Measurements from ENCODE around the gene FCRL6.
A peak's percentile ranks its signal among the peaks of the same experiment; 100 is the strongest.

The FCRL6 gene

DNA sequence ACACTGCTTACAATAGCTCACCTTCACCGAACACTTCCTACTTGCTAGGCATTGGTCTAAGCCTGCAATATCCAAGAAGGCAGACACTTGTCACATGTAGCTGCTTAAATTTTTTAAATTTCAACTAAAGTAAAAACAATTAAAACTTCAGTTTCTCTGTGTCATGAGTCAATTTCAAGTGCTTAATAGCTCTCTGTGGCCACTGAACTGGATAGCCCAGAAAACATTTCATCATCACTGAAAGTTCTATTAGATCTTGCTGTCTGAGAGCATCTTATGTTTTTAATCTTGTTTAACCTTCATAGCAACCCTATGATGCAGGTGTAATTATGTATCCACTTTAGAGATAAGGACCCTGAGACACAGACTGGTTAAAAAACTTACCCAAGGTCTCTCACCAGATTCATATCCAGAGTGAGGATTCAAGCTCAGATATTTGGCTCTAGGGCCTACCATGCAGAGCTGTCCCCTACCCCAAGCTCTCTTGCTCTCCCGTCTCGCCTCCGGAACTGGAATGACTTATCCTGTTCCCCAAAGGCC is 2.6 kb upstream of the FCRL6 start:
- no peak for DNase-seq (ENCODE audit: low read depth)

DNA sequence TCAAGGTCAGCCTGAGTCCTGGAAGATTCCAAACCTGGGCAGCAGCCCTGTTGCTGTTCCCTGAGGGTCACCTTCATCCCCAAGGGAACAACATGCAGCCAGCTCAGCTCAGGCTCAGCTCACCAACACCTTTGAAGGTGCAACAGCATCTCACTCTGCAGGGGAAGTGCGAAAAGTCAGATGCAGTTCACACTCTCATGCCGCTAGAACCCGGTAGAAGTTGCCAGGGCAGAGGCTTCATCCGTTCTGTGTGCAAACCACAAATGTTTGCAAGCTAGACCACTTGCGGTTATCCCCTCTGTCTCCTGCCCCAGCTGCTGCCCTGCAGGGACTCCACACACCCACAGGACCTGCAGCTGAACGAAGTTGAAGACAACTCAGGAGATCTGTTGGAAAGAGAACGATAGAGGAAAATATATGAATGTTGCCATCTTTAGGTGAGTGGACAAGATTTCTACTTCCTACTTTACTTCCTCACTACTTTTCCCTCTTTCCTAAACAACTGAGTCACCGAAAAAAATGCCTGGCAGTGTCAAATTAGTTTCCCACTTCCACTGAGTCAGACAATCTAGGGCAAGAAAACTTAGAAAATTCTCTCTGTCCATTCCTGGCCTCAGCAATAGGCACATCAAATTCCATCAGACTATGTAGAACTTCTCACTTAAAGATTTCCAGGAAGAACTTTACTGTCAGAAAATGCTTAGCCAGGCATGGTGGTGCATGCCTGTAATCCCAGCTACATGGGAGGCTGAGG is 1.8 kb upstream of the FCRL6 start:
- no peak for DNase-seq (ENCODE audit: low read depth)

DNA sequence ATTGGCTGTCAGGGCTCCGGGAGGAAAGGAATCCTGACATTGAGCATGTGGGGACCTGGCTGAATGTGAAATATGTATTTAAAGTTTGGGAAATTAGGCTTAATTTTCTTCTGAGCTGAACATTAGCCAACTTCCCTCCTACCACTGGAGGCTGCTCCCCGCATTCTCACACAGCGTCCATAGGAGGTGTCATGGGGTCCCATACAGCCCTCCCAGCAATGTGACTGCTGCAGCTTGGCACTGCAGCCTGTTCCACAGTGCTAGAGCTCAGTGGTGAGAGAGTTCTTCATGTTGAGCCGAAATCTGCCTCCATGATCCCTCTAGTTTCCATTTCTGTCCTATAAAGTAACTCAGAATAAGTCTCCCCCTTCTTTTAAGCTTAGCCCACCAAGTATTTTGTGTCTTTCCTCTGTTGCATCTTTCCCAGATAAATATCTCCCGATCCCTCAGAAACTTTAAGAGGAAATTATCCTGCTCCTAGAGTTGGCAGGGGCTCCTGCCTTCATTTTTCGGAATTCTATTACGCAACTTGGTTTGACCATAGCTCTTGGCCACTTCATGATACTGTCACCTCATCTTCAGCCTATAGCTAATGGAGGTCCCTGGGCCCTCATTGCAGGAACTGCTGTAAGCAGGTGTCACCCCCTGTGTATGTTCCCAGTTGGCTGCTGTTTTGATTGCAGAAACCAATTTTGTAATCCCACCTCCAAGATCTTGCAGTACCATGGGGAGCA is 2.0 kb downstream of the FCRL6 start:
- no peak for DNase-seq (ENCODE audit: low read depth)

DNA sequence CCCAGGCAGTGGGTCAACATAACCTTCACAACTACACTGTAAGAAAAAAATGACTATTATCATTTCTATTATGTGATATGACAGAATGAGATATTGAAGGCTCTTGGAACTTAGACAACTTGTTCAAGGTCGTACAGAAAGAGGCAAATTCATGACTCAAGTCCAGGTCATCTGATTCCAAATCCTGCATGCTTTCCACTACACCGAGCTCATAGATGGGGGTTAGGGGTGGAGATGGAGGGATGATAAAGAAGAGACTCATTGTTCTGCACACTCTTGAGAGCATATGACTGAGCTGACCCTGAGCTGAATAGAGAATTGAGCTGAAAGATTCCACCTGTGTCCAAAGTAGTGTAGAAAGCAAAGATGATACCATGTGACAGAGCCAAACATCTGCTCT is 2.8 kb downstream of the FCRL6 start:
- DNase-seq (ENCODE audit: low read depth), result no peak

DNA sequence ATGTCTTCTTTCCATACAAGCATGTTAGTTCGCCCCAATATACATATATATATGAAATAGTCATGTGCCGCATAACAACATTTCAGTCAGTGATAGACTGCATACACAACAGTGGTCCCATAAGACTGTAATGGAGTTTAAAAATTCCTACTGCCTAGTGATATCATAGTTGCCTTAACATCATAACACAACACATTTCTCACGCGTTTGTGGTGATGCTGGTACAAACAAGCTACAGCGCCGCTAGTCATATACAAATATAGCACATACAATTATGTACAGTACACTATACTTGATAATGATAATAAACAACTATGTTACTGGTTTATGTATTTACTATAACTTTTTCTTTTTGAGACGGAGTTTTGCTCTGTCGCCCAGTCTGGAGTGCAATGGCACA is 13.8 kb downstream of the FCRL6 start:
- DNase-seq (ENCODE audit: low read depth), result no peak

DNA sequence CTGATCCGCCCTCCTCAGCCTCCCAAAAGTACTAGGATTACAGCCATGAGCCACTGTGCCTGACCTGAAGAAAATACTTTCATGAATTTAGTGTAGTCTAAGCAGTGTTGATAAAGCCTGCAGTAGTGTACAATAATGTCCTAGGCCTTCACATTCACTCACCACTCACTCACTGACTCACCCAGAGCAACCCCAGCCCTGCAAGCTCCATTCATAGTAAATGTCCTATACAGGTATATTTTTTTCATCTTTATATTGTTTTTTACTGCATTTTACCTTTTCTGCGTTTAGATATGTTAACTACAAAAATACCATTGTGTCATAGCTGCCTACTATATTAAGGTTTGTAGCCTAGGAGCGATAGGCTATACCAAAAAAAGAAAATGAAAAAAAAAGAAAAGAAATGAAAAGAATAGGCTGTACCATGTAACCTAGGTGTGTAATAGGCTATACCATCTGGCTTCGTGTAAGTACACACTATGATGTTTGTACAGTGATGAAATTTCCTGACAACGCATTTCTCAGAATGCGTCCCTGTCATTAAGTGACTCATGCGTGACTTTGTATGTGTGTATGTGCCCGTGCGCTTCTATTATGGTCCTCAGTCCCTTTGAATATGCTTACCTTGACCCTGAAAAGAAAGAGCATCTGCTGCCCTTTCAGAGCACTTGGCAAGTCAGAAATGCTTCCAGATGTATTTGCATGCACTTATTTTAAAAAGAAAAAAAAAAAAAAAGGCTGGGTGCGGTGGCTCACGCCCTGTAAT is 15.3 kb downstream of the FCRL6 start:
- no peak for DNase-seq (ENCODE audit: low read depth)

DNA sequence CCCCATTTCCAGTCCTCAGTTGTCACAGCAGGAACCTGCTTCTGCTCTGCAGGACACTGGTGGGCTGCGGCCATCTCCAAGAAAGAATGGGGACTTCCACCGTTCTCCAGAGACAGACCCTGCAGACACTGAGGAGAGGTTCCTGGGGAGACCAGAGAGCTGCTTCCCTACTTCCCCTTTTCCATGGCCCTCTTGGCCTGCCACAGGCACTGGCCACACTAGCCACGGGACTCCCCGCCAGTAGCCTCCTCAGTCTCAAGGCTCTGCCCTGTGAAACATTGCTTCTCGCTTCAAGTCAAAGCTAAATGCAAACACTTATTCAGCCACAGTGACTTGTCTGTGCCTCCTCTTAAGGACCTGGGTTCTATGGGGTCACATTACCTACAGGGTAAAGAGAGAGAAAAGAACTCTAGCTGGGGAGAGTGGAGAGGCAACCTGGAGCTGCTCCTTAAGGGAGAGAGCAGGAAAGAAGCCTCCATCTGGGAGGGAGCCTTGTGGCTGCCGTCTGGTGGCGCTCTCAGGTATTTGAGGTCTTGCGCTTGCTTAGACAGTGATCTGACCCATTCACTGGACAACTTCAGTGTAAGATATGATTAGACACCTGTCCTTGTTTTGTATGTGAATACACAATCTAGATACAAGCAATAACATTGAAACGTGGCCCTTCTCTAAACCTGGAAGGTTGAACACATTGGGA is 19.2 kb downstream of the FCRL6 start:
- no peak for DNase-seq (ENCODE audit: low read depth)

DNA sequence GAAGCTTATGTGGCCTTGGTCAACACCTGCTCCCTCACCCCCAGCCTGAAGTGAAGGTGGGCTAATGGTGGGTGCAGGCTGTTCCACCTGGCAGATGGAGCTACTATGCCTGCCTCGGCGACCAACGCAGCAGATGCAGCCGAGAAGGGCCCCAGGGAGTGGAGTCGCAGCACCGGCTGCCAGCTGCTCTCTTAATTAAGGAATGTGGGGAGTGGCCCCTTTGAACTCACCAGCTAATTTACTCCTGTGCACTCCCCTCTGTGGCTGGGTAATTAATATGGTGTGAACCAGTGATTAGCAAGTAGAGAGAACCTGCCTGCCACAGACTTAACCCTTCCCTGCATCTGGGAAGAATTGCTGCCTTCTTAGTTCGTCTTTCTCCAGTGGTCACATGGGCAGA is 21.2 kb downstream of the FCRL6 start:
- DNase-seq (ENCODE audit: low read depth), result no peak

DNA sequence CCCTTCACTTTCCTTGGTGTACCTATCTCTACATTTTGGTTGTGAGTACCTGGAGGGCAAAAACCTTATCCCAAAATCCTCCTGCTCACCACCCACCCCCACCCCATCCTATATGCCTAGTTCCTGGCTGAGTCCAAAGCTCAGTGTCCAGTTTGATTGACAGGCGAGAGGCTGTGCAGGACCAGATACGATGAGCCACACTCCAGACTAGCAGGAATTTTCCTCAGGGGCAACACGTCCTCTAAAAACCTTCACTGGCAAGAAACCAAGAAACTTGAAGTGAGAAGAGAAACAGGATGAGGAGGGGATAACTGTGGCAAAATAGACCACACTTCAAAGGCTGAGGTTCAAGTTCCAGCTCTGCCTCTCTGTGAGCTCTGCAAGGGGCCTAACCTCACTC is 23.4 kb downstream of the FCRL6 start:
- DNase-seq (ENCODE audit: low read depth), result no peak

DNA sequence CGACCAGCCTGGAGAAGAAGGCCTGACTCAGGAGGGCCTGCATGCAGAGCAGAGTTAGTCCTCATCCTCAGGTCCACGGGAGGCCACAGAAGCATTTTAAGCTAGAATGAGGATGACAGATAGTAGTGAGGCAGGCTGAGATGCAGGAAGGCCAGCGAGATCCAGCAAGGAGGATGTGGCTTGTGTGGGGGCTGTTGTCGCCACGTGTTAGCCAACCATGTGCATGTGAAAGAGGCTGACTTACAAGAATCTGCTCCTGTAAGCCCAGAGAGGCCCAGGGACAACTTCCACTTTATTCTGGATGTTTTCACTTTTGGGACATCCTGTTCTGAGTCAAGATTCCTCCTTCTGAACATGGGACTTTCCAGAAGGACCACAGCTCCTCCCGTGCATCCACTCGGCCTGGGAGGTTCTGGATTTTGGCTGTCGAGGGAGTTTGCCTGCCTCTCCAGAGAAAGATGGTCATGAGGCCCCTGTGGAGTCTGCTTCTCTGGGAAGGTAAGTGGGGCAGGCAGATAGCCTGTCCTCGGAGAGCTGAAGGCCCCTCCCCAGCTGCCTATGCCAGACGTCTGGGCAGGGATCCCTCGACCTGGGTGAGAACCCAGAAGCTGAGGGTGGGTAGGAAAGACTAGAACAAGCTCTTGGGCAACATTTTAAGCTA is 24.4 kb downstream of the FCRL6 start, which contains the start of gene SLAMF8:
Gene SLAMF8 (plus strand): TSS at position 433 of the 661 bp plus-strand sequence. CDS start 26 bp downstream, at position 459.
- peak; percentile 11 for DNase-seq (ENCODE audit: low read depth)

DNA sequence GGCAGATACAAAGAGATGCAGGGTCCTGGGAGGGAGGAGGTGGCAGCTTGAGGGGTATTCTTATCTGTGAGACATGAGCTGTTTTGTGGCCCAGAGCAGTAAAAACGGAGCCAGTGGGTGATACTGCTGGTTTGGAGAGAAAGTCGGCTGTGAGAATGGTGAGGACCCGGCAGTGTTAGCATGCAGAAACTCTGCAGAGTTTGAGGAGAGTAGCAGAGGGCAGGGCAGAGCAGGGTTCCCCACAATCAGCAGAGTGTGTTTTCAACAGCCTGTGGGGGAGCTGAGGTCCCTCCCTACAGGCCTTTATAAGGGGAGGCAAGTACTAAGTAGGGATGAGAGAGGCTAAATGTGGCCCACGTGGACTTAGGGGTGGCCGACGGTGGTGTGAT is 24.9 kb downstream of the FCRL6 start:
- no peak for DNase-seq (ENCODE audit: low read depth)

DNA sequence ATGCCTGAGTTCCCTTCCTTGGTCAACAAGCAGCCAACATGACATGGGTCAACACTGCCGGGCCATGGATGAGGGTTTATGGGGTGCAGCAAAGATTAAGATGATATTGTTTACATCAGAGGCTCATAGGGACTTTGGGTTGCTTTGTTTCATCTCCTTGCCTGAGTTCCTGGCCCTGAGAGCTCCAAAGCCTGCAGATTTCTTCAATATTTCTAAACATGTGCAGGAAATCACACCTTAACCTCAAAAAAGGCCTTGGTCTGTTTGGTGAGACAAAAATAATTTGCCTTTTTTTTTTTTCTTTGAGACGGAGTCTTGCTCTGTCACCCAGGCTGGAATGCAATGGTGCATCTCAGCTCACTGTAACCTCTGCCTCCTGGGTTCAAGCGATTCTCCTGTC is 25.4 kb downstream of the FCRL6 start:
- DNase-seq (ENCODE audit: low read depth), result no peak

DNA sequence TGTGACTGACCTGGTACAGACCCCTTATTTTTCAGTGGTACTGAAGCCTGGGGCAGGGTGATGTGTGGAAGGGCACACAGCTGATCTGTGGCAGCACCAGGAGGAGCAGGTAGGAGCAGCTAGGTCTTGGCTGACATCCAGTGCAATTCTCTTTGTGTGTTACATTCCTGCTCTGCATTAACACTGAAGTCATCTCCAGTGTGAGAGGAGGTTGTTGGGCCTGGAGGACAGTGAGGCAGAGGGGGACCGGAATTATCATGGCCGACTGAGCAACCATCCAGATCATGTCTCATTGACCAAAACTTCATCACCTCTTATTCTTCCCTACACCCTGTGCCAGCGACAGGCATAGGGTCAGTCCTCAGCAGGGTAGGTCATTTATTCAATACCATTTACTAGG is 26.0 kb downstream of the FCRL6 start:
- no peak for DNase-seq (ENCODE audit: low read depth)

DNA sequence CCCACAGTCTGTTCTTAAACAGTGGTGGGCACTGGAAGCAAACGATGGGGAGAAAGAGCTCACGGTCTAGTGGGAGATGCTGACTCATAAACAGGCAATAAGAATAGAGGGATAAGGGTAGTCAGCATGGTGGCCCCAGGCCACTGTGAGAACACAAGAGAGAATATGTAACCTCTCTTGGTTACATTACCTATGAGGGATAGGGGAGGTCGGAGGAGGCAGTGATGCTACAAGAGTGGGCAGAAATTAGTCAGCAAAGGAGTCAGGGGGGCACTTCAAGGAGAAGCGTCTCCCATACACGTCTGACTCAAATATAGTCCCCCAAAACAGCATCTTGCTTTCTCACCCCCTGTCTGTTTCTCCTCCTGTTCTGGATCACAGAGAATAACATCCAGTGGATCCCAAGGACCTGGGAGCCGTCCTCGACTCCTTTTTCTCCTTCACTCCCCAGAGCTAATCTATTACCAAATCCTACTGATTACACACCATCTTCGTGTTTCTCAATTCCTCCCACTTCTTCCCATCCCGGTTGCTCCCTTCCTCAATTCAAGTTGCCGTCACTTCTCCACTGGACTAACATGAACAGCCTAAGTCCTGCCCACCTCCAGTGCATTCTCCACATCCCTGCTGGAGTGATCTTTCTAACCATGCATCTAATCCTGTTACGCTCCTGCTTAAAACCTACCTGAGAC is 26.6 kb downstream of the FCRL6 start:
- no peak for DNase-seq (ENCODE audit: low read depth)

DNA sequence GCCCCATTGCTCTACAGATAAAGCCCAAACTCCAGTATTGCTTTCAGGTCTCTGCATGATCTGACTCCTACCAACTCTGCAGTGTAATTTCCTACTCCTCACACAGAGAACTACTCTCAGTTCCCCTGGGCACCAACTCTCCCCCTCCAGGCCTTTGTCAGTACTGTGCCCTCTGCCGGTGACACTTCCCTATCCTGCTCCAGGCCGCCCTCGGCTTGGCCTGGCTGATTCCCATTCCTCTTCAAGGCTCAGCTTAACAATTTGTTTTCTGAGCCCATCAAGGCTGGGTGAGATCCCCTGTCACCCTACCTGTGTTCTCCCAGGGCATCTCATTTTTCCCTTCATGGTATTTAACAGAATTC is 27.1 kb downstream of the FCRL6 start:
- DNase-seq (ENCODE audit: low read depth), result no peak

DNA sequence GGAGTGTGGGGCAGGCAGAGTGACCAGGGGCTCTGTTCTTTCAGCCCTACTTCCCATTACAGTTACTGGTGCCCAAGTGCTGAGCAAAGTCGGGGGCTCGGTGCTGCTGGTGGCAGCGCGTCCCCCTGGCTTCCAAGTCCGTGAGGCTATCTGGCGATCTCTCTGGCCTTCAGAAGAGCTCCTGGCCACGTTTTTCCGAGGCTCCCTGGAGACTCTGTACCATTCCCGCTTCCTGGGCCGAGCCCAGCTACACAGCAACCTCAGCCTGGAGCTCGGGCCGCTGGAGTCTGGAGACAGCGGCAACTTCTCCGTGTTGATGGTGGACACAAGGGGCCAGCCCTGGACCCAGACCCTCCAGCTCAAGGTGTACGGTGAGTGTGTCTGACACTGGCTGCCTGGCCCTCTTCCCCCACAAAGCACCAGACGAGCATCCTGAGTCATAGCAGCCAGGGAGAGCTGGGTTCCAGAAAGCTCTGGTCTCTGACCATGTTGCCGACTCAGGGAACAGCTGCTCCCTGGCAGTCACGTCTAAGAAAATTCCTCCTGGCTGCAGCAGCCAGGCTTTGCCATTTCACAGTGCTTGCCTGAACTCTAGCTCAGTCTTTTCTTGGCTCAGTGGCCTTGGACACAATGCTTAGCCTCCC is 27.8 kb downstream of the FCRL6 start:
- no peak for DNase-seq (ENCODE audit: low read depth)

DNA sequence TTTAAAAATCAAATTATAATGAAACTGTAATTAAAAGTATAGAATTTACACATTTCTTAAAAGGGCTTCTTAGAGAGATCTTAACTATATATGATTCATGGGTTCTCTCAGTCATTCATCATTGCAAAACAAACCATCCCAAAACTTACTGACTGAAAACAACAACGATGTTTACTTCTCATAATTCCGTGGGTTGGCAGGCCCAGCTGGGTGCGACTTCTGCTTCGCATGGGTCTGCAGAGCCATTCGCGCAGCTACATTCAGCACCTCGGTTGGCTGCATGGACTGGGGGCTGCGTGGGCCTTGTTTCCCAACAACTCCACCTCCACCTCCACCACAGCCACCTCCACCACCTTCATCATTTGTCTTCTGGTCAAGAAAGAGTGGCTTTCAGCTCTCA is 28.6 kb downstream of the FCRL6 start:
- no peak for DNase-seq (ENCODE audit: low read depth)

DNA sequence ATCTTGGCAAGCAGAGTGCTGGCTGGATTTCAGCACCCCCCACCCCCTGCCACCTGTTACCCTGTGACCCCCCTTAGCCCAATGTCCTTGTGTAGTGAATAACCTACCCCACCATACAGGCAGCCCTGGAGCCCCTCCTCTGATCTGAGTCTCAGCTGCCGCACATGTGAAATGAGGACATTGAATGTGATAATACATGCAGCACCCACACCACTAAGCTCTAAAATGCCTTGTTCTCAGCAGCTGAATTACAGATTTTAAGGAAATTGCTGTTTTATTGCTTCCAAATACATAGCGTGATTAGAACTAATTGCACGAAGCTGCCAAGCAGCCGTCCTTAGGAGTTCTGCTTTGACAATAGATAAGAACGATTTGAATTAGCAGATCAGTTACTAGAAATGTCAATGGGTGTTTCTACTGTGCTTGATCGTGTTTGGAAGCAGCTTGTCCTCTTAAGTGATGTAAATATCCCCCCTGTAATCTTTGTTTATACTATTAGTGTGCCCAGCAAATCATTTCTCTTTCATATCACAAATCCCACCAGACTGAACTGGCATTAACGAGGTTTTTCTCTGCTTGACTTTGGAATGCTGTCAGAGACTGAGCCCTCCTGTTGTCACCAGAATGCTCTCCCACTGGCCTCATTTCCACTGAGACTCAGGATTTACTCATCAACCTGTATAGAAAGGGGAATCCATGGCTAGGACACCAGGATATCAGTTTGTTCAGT is 29.4 kb downstream of the FCRL6 start:
- DNase-seq (ENCODE audit: low read depth), result no peak

DNA sequence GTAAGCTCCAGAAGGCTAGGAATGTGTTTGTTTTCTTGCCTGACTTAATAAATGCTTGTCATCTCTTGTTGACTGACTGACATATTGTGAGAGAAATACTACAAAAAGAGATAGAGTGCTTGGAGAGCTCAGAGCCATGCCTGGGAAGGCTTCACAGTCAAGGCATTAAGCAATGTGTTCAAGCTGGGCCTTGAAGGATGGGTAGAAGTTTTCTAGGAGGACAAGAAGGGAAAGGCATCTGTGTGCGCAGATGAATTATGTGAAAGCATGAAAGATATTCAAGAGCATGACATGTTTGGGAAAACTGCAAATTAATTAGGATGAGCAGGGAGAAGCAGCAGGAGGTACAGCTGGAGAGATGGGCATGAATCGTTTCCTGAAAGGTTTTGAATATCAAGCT is 30.1 kb downstream of the FCRL6 start:
- DNase-seq (ENCODE audit: low read depth), result no peak

DNA sequence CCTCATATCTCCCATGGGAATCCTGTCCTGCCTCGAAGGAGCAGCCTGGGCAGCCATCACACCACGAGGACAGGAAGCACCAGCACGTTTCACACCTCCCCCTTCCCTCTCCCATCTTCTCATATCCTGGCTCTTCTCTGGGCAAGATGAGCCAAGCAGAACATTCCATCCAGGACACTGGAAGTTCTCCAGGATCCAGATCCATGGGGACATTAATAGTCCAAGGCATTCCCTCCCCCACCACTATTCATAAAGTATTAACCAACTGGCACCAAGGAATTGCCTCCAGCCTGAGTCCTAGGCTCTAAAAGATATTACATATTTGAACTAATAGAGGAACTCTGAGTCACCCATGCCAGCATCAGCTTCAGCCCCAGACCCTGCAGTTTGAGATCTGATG is 33.2 kb downstream of the FCRL6 start:
- no peak for DNase-seq (ENCODE audit: low read depth)
